Measurements from ENCODE around the gene GPR4. TPM values are rescaled to one million over a fixed set of nuclear protein-coding genes. Genes with fewer than 3 reads are reported as not detected.

The GPR4 gene
- polyA plus RNA-seq, 1 of the 3 experiments (the other 2 are of a cell fraction) = 0.69 TPM

GRCh38 chr19:45589768-45590167 lies 12.2 kb downstream of the GPR4 start:
- 79% methylated on average over 4 of the region's 4 CpGs for WGBS (ENCODE audit: low lambda C conversion rate)
- CTCF ChIA-PET = interaction anchor here (1.7 to 2.3 kb wide), 3 partner anchors 54 to 103 kb away, joined by 5 to 12 read pairs (median 9); partner anchors contain the start of gene QPCTL
- POLR2A ChIA-PET = no interaction called here

More at GRCh38 chr19:45589768-45590167, 12.2 kb downstream of the GPR4 start:
- H3K4me3 ChIP-seq (ENCODE audit: low read depth in 2 of 2, low read length in 1 of 2) = no peak overlapping the region
- H3F3A ChIP-seq (replicated peaks; ENCODE audit: insufficient read depth) = peaks cover 4% of the 10 kb centered on the region
- H3K9me2 ChIP-seq = no peaks in the 10 kb centered on the region
- H3K27ac ChIP-seq (ENCODE audit: low read depth in 2 of 2, low read length in 1 of 2) = no peak overlapping the region
- H2AFZ ChIP-seq (ENCODE audit: low read depth) = no peak overlapping the region
- no peaks in the 10 kb centered on the region for H4K20me1 ChIP-seq (ENCODE audit: insufficient read depth)
- no peaks in the 10 kb centered on the region for H3K9me3 ChIP-seq
- H3K36me3 ChIP-seq (replicated peaks in 1 of 2; ENCODE audit: control insufficient read depth in 1 of 2, insufficient read depth in 2 of 2, low read length in 1 of 2) = no peaks in the 10 kb centered on the region
- no peaks in the 10 kb centered on the region for H3K79me2 ChIP-seq (ENCODE audit: insufficient read depth)
- TF ChIP-seq RCOR1 (IDR thresholded peaks at IDR 0.05; ENCODE audit: low read length) = no peak
- TF ChIP-seq, protein P1, sequence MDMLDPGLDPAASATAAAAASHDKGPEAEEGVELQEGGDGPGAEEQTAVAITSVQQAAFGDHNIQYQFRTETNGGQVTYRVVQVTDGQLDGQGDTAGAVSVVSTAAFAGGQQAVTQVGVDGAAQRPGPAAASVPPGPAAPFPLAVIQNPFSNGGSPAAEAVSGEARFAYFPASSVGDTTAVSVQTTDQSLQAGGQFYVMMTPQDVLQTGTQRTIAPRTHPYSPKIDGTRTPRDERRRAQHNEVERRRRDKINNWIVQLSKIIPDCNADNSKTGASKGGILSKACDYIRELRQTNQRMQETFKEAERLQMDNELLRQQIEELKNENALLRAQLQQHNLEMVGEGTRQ (IDR thresholded peaks at IDR 0.05; ENCODE audit: borderline replicate concordance, low read depth, low read length) = no peak
- no peak for TF ChIP-seq EZH2phosphoT487 (IDR thresholded peaks at IDR 0.05; ENCODE audit: borderline replicate concordance, low read depth)
- no peak for TF ChIP-seq MEF2A (IDR thresholded peaks at IDR 0.05; ENCODE audit: borderline replicate concordance, low read depth)
- TF ChIP-seq FOSL2 (IDR thresholded peaks at IDR 0.05; ENCODE audit: borderline replicate concordance, low read depth) = no peak
- no peak for TF ChIP-seq SIN3A (IDR thresholded peaks at IDR 0.05; ENCODE audit: borderline replicate concordance, low read depth, low read length)
- TF ChIP-seq, protein P2, sequence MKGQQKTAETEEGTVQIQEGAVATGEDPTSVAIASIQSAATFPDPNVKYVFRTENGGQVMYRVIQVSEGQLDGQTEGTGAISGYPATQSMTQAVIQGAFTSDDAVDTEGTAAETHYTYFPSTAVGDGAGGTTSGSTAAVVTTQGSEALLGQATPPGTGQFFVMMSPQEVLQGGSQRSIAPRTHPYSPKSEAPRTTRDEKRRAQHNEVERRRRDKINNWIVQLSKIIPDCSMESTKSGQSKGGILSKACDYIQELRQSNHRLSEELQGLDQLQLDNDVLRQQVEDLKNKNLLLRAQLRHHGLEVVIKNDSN (IDR thresholded peaks at IDR 0.05; ENCODE audit: borderline replicate concordance, low read depth) = no peak
- no peak for TF ChIP-seq MXI1 (IDR thresholded peaks at IDR 0.05; ENCODE audit: low read depth, low read length)
- no peak for TF ChIP-seq NRF1 (IDR thresholded peaks at IDR 0.05; ENCODE audit: low read depth, low read length)
- no peak for TF ChIP-seq FOXM1 (IDR thresholded peaks at IDR 0.05; ENCODE audit: low read depth)
- TF ChIP-seq RFX5 (IDR thresholded peaks at IDR 0.05; ENCODE audit: low read length) = no peak
- TF ChIP-seq RXRA (IDR thresholded peaks at IDR 0.05; ENCODE audit: borderline replicate concordance, low read depth) = no peak
- no peak for TF ChIP-seq GABPA (IDR thresholded peaks at IDR 0.05; ENCODE audit: low read depth)
- no peak for TF ChIP-seq FOXJ3 (CRISPR knock-in tag; IDR thresholded peaks at IDR 0.05)
- TF ChIP-seq, protein P3, sequence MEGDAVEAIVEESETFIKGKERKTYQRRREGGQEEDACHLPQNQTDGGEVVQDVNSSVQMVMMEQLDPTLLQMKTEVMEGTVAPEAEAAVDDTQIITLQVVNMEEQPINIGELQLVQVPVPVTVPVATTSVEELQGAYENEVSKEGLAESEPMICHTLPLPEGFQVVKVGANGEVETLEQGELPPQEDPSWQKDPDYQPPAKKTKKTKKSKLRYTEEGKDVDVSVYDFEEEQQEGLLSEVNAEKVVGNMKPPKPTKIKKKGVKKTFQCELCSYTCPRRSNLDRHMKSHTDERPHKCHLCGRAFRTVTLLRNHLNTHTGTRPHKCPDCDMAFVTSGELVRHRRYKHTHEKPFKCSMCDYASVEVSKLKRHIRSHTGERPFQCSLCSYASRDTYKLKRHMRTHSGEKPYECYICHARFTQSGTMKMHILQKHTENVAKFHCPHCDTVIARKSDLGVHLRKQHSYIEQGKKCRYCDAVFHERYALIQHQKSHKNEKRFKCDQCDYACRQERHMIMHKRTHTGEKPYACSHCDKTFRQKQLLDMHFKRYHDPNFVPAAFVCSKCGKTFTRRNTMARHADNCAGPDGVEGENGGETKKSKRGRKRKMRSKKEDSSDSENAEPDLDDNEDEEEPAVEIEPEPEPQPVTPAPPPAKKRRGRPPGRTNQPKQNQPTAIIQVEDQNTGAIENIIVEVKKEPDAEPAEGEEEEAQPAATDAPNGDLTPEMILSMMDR (IDR thresholded peaks at IDR 0.05) = no peak
- TF ChIP-seq TEAD4 (IDR thresholded peaks at IDR 0.05; ENCODE audit: borderline replicate concordance, insufficient read depth) = no peak
- TF ChIP-seq, protein P4, sequence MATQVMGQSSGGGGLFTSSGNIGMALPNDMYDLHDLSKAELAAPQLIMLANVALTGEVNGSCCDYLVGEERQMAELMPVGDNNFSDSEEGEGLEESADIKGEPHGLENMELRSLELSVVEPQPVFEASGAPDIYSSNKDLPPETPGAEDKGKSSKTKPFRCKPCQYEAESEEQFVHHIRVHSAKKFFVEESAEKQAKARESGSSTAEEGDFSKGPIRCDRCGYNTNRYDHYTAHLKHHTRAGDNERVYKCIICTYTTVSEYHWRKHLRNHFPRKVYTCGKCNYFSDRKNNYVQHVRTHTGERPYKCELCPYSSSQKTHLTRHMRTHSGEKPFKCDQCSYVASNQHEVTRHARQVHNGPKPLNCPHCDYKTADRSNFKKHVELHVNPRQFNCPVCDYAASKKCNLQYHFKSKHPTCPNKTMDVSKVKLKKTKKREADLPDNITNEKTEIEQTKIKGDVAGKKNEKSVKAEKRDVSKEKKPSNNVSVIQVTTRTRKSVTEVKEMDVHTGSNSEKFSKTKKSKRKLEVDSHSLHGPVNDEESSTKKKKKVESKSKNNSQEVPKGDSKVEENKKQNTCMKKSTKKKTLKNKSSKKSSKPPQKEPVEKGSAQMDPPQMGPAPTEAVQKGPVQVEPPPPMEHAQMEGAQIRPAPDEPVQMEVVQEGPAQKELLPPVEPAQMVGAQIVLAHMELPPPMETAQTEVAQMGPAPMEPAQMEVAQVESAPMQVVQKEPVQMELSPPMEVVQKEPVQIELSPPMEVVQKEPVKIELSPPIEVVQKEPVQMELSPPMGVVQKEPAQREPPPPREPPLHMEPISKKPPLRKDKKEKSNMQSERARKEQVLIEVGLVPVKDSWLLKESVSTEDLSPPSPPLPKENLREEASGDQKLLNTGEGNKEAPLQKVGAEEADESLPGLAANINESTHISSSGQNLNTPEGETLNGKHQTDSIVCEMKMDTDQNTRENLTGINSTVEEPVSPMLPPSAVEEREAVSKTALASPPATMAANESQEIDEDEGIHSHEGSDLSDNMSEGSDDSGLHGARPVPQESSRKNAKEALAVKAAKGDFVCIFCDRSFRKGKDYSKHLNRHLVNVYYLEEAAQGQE (IDR thresholded peaks at IDR 0.05; ENCODE audit: low read depth, low read length) = no peak
- no peak for TF ChIP-seq CHD2 (IDR thresholded peaks at IDR 0.05; ENCODE audit: low read length, partially characterized antibody)
- no peak for TF ChIP-seq TAF1 (IDR thresholded peaks at IDR 0.05; ENCODE audit: borderline replicate concordance, low read depth, low read length)
- no peak overlapping the region for H3K4me2 ChIP-seq
- no peak overlapping the region for H3K9ac ChIP-seq
- H3K4me1 ChIP-seq (ENCODE audit: control insufficient read depth in 1 of 2, insufficient read depth in 2 of 2, low read depth in 1 of 2, low read length in 1 of 2) = peaks cover 0 to 3% of the 10 kb centered on the region in 2 experiments; a peak in 1 of 4 replicates
- no peaks in the 10 kb centered on the region for H3K27me3 ChIP-seq (ENCODE audit: insufficient read depth)
- DNase-seq = no peak
